ENCODE measurements around the gene OR5M10.
"Not testable (repeated sequence)": the region's sequence is repeated elsewhere in the genome, so short reads cannot be mapped to it uniquely, and the experiment has no call there.

Gene OR5M10

GRCh38 chr11:56577621-56578020 is at the start of gene OR5M10:
Gene OR5M10 (minus strand): TSS chr11:56577721. CDS start chr11:56577721, 0 bp downstream.
- no peak for DNase-seq

DNA sequence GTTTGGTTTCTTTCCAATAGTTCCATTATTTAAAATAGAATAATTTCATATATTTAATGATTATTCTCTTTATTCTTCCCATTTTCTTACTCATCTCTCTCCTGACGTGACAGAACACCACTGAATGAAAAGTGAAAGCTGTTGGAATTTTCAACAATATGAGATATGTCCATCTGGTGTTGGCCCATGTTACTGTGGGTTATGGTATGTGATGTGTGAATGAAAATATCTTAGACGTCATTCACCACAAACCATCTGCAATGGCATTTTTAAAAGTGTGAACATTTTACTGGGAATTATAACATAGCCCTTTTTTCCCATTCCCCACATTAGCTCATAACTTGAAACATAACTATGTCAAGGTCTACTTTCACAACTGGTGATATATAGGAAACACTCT is 48.4 kb upstream of the OR5M10 start:
- no peak for DNase-seq

DNA sequence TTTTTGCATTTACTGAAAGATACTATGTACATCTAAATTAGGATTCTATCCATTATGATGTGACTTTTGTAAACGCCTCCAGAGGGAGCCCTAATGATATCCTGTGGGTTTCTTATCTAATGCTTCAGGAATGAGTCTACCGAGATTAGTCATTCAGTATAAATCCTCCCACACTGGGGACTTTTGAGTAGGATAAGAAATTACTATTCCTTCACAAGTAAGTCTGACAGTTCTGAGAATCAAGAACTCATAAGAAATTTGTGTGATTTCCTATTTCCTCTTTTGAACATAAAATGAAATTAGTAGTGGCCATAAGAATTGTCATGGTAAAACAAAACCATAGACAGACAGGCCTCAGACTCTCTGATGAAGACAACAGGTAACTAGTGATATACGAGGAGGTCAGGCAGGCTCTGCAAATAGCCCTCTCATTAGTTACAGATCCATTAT is 47.2 kb upstream of the OR5M10 start:
- no peak for DNase-seq

GRCh38 chr11:56611174-56611573 is 33.7 kb upstream of the OR5M10 start:
- no peak for DNase-seq

DNA sequence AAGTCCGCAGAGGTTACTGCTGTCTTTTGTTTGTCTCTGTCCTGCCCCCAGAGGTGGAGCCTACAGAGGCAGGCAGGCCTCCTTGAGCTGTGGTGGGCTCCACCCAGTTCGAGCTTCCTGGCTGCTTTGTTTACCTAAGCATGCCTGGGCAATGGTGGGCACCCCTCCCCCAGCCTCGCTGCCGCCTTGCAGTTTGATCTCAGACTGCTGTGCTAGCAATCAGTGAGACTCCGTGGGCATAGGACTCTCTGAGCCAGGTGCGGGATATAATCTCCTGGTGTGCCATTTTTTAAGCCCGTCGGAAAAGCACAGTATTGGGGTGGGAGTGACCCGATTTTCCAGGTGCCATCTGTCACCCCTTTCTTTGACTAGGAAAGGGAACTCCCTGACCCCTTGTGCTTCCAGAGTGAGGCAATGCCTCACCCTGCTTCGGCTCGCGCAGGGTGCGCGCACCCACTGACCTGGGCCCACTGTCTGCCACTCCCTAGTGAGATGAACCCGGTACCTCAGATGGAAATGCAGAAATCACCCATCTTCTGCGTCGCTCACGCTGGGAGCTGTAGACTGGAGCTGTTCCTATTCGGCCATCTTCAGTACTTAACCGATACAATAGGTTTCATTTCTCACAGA is 14.7 kb upstream of the OR5M10 start:
- not testable (repeated sequence) for DNase-seq

DNA sequence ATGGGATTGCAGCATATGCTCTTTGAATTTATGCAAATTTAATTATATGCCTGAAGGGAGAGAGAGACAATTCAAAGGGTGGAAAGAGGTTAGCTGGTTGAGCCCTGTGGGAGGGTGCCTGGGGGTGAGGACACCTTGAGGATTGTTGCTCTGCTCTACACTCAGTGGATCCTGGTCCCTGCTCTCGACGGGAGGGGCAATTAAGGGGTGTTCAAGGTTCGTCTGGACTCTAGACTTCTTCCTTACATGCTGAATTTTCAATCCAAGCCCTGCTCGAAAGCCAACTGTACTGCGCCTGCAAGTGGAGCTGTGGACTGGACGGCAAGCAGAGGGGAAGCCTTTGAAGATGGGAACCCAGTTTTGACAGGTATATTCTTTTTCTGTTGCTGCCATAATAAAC is 18.9 kb downstream of the OR5M10 start:
- no peak for DNase-seq

GRCh38 chr11:56554691-56555090 is 22.8 kb downstream of the OR5M10 start:
- DNase-seq, result not testable (repeated sequence)

- DNase-seq, result no peak
Observed at GRCh38 chr11:56545531-56545930, 32.0 kb downstream of the OR5M10 start.

DNA sequence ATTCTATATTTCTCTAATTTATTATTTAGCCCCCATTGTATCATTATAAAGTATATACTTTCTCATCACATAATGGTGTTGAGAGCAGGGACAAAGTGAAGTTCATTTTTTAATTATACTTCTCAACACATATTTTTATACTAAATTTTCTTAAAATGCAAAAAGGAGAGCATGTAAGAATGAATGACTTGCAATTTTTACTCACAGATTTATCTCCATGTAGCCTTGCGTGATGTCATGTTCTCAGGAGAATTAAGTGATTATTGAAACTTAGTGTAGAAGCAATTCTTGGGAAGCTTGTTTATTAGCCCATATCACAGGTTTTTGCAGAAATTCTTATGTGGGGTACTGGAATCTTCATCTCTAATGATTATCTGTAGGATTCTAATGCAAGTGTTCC is 33.8 kb downstream of the OR5M10 start:
- no peak for DNase-seq

DNA sequence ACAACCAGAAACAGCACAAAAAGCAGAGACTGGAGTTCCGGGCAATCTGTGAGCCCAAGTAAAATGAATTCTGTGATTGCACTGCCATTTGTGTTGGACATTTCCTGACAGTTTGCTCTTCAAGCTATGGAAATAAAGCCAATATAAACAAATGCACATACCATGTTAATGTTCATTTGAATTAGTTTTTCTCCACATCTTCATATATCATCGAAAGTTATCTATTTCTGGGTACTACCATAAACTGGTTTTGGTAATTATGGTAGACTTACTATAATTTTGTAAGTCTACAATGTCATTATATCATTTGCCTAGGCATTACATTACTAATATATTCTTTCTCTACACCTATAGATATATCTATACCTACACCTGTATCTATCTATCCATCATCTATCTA is 34.4 kb downstream of the OR5M10 start, which contains the start of gene OR5M11:
Gene OR5M11 (minus strand): TSS at position 101 of the 400 bp plus-strand sequence. CDS start 0 bp downstream, at position 101.
- DNase-seq, result no peak

GRCh38 chr11:56533054-56533740 is 44.3 kb downstream of the OR5M10 start:
- DNase-seq, result no peak

DNA sequence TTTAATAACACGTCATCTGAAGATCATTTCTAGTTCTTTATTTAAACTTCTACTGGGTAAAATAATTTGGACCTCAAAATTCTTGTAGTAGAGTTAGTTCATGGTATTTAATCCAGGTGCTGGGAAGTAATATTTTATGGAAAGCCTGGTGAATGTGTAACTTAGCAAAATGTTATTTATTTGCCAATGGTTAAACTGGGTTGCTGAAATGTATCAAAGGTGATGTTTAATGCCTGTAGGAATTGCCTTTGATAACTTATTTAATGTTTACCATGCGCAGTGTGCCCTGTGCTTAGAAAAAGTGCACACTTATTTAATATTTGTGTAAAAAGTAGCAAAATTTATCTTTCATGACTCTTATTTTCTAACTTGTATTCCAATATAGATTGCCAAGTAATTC is 45.7 kb downstream of the OR5M10 start:
- DNase-seq, result no peak
